AML-193 (cell line): ENCODE data around the gene SLC16A3.
A peak's percentile ranks its signal among the peaks of the same experiment; 100 is the strongest.

Source experiments
- DNase-seq, 2 experiments: peaks; one replicate each; lab custom pipeline; 2025; lab: John Stamatoyannopoulos, UW

SLC16A3 gene

GRCh38 chr17:82236142-82236971 lies 7.5 kb downstream of the SLC16A3 start:
- DNase-seq: no peak

- DNase-seq: no peak
These were observed 8.4 kb downstream of the SLC16A3 start for GRCh38 chr17:82237083-82237745.

GRCh38 chr17:82237746-82238471 lies 9.1 kb downstream of the SLC16A3 start:
- DNase-seq: no peak

- no peak for DNase-seq
These were observed 9.8 kb downstream of the SLC16A3 start for GRCh38 chr17:82238472-82239201.

GRCh38 chr17:82239401-82239925 lies 10.6 kb downstream of the SLC16A3 start:
- no peak for DNase-seq

- no peak for DNase-seq
These were observed 11.2 kb downstream of the SLC16A3 start for GRCh38 chr17:82239926-82240505.

- no peak for DNase-seq
These were observed 11.8 kb downstream of the SLC16A3 start for GRCh38 chr17:82240506-82241182.

GRCh38 chr17:82241183-82241925 lies 12.5 kb downstream of the SLC16A3 start:
- DNase-seq: peak; percentile 37 to 41

GRCh38 chr17:82241926-82242697 lies 13.3 kb downstream of the SLC16A3 start:
- no peak for DNase-seq

GRCh38 chr17:82242698-82242976 lies 13.8 kb downstream of the SLC16A3 start:
- no peak for DNase-seq

GRCh38 chr17:82242977-82243647 lies 14.3 kb downstream of the SLC16A3 start:
- no peak for DNase-seq

GRCh38 chr17:82243648-82244412 lies 15.0 kb downstream of the SLC16A3 start:
- no peak for DNase-seq

GRCh38 chr17:82244413-82245133 lies 15.7 kb downstream of the SLC16A3 start:
- peak; percentile 29 to 61 for DNase-seq

GRCh38 chr17:82245134-82246039 lies 16.5 kb downstream of the SLC16A3 start:
- DNase-seq: no peak

GRCh38 chr17:82246040-82246364 lies 17.2 kb downstream of the SLC16A3 start:
- DNase-seq: no peak

- DNase-seq: no peak
These were observed 17.7 kb downstream of the SLC16A3 start for GRCh38 chr17:82246365-82247181.
